WTC11 (cell line): Measurements from ENCODE around the gene STIM2.
"Not testable (repeated sequence)": the region's sequence is repeated elsewhere in the genome, so short reads cannot be mapped to it uniquely, and the experiment has no call there.

ENCODE experiments used
- GTF2I ChIP-seq: fragments of 250-450 bp; sonication (Bioruptor Pico); conservative IDR thresholded peaks from 2 replicates; pipeline ENCODE4 v1.4.0; 2021; ENCODE audit warnings: mild to moderate bottlenecking
- NFYB ChIP-seq: sonication (generic); formaldehyde crosslinking; conservative IDR thresholded peaks from 2 replicates; pipeline ENCODE4 v1.8.0; 2022; ENCODE audit warnings: low read depth, missing genetic modification reagents
- NR2C2 ChIP-seq: sonication (generic); formaldehyde crosslinking; IDR thresholded peaks from 2 replicates; pipeline ENCODE4 v1.8.0; 2022; ENCODE audit warnings: mild to moderate bottlenecking, missing genetic modification reagents
- ZBTB21 ChIP-seq: sonication (generic); formaldehyde crosslinking; IDR thresholded peaks from 2 replicates; pipeline ENCODE4 v1.8.1; 2023; ENCODE audit warnings: mild to moderate bottlenecking, missing genetic modification reagents, borderline replicate concordance
- ZNF263 ChIP-seq: sonication (generic); formaldehyde crosslinking; IDR thresholded peaks from 2 replicates; pipeline ENCODE4 v1.8.1; 2022; ENCODE audit warnings: low read depth, mild to moderate bottlenecking, moderate library complexity, missing genetic modification reagents
- TF ChIP-seq, protein P1 (sequence below): sonication (generic); formaldehyde crosslinking; IDR thresholded peaks from 2 replicates; pipeline ENCODE4 v1.8.0; 2022; ENCODE audit warnings: mild to moderate bottlenecking, missing genetic modification reagents
- TF ChIP-seq, protein P2 (sequence below): fragments of 200-600 bp; IDR thresholded peaks from 2 replicates; pipeline ENCODE4 v1.8.0; 2022; ENCODE audit warnings: antibody characterized with exemption
- TF ChIP-seq, protein P3 (sequence below): sonication (generic); formaldehyde crosslinking; IDR thresholded peaks from 2 replicates; pipeline ENCODE4 v1.8.1; 2023; ENCODE audit warnings: mild to moderate bottlenecking, missing genetic modification reagents
- TF ChIP-seq, protein P4 (sequence below): sonication (generic); formaldehyde crosslinking; IDR thresholded peaks from 2 replicates; pipeline ENCODE4 v1.8.0; 2022; ENCODE audit warnings: mild to moderate bottlenecking, missing genetic modification reagents
- TF ChIP-seq, protein P5 (sequence below): sonication (generic); formaldehyde crosslinking; IDR thresholded peaks from 2 replicates; pipeline ENCODE4 v1.8.1; 2022; ENCODE audit warnings: low read depth, missing genetic modification reagents, borderline replicate concordance
- TF ChIP-seq, protein P6 (sequence below): sonication (generic); formaldehyde crosslinking; conservative IDR thresholded peaks from 2 replicates; pipeline ENCODE4 v1.8.1; 2022; ENCODE audit warnings: mild to moderate bottlenecking, missing genetic modification reagents
- TF ChIP-seq, protein P7 (sequence below): sonication (generic); formaldehyde crosslinking; IDR thresholded peaks from 2 replicates; pipeline ENCODE4 v1.8.1; 2023; ENCODE audit warnings: mild to moderate bottlenecking, missing genetic modification reagents, borderline replicate concordance
- TF ChIP-seq, protein P8 (sequence below): sonication (generic); formaldehyde crosslinking; IDR thresholded peaks from 2 replicates; pipeline ENCODE4 v1.8.1; 2022; ENCODE audit warnings: mild to moderate bottlenecking, missing genetic modification reagents, moderate library complexity, borderline replicate concordance

DNA sequence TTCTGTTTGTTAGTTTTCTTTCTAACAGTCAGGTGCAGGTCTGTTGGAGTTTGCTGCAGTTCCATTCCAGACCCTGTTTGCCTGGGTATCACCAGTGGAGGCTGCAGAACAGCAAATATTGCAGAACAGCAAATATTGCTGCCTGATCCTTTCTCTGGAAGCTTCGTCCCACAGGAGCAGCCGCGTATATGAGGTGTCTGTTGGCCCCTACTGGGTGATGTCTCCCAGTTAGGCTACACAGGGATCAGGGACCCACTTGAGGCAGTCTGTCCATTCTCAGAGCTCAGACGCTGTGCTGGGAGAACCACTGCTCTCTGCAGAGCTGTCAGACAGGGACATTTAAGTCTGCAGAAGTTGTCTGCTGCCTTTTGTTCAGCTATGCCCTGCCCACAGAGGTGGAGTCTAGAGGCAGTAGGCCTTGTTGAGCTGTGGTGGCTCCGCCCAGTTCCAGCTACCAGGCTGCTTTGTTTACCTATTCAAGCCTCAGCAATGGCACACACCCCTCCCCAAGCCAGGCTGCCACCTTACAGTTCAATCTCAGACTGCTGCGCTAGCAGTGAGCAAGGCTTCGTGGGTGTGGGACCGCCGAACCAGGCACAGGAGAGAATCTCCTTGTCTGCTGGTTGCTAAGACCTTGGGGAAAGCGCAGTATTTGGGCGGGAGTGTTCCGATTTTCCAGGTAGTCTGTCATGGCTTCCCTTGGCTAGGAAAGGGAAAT lies 115.0 kb downstream of the STIM2 start:
- TF ChIP-seq NFYB, ZBTB21, ZNF263, NR2C2, GTF2I (CRISPR knock-in tag): not testable (repeated sequence)
- TF ChIP-seq, protein P1, sequence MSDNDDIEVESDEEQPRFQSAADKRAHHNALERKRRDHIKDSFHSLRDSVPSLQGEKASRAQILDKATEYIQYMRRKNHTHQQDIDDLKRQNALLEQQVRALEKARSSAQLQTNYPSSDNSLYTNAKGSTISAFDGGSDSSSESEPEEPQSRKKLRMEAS (CRISPR knock-in tag): not testable (repeated sequence)
- TF ChIP-seq, protein P2, sequence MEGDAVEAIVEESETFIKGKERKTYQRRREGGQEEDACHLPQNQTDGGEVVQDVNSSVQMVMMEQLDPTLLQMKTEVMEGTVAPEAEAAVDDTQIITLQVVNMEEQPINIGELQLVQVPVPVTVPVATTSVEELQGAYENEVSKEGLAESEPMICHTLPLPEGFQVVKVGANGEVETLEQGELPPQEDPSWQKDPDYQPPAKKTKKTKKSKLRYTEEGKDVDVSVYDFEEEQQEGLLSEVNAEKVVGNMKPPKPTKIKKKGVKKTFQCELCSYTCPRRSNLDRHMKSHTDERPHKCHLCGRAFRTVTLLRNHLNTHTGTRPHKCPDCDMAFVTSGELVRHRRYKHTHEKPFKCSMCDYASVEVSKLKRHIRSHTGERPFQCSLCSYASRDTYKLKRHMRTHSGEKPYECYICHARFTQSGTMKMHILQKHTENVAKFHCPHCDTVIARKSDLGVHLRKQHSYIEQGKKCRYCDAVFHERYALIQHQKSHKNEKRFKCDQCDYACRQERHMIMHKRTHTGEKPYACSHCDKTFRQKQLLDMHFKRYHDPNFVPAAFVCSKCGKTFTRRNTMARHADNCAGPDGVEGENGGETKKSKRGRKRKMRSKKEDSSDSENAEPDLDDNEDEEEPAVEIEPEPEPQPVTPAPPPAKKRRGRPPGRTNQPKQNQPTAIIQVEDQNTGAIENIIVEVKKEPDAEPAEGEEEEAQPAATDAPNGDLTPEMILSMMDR: not testable (repeated sequence)
- TF ChIP-seq, protein P3, sequence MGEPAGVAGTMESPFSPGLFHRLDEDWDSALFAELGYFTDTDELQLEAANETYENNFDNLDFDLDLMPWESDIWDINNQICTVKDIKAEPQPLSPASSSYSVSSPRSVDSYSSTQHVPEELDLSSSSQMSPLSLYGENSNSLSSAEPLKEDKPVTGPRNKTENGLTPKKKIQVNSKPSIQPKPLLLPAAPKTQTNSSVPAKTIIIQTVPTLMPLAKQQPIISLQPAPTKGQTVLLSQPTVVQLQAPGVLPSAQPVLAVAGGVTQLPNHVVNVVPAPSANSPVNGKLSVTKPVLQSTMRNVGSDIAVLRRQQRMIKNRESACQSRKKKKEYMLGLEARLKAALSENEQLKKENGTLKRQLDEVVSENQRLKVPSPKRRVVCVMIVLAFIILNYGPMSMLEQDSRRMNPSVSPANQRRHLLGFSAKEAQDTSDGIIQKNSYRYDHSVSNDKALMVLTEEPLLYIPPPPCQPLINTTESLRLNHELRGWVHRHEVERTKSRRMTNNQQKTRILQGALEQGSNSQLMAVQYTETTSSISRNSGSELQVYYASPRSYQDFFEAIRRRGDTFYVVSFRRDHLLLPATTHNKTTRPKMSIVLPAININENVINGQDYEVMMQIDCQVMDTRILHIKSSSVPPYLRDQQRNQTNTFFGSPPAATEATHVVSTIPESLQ (CRISPR knock-in tag): not testable (repeated sequence)
- TF ChIP-seq, protein P4, sequence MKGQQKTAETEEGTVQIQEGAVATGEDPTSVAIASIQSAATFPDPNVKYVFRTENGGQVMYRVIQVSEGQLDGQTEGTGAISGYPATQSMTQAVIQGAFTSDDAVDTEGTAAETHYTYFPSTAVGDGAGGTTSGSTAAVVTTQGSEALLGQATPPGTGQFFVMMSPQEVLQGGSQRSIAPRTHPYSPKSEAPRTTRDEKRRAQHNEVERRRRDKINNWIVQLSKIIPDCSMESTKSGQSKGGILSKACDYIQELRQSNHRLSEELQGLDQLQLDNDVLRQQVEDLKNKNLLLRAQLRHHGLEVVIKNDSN (CRISPR knock-in tag): not testable (repeated sequence)
- TF ChIP-seq, protein P5, sequence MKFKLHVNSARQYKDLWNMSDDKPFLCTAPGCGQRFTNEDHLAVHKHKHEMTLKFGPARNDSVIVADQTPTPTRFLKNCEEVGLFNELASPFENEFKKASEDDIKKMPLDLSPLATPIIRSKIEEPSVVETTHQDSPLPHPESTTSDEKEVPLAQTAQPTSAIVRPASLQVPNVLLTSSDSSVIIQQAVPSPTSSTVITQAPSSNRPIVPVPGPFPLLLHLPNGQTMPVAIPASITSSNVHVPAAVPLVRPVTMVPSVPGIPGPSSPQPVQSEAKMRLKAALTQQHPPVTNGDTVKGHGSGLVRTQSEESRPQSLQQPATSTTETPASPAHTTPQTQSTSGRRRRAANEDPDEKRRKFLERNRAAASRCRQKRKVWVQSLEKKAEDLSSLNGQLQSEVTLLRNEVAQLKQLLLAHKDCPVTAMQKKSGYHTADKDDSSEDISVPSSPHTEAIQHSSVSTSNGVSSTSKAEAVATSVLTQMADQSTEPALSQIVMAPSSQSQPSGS (CRISPR knock-in tag): not testable (repeated sequence)
- TF ChIP-seq, protein P6, sequence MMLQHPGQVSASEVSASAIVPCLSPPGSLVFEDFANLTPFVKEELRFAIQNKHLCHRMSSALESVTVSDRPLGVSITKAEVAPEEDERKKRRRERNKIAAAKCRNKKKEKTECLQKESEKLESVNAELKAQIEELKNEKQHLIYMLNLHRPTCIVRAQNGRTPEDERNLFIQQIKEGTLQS (CRISPR knock-in tag): not testable (repeated sequence)
- TF ChIP-seq, protein P7, sequence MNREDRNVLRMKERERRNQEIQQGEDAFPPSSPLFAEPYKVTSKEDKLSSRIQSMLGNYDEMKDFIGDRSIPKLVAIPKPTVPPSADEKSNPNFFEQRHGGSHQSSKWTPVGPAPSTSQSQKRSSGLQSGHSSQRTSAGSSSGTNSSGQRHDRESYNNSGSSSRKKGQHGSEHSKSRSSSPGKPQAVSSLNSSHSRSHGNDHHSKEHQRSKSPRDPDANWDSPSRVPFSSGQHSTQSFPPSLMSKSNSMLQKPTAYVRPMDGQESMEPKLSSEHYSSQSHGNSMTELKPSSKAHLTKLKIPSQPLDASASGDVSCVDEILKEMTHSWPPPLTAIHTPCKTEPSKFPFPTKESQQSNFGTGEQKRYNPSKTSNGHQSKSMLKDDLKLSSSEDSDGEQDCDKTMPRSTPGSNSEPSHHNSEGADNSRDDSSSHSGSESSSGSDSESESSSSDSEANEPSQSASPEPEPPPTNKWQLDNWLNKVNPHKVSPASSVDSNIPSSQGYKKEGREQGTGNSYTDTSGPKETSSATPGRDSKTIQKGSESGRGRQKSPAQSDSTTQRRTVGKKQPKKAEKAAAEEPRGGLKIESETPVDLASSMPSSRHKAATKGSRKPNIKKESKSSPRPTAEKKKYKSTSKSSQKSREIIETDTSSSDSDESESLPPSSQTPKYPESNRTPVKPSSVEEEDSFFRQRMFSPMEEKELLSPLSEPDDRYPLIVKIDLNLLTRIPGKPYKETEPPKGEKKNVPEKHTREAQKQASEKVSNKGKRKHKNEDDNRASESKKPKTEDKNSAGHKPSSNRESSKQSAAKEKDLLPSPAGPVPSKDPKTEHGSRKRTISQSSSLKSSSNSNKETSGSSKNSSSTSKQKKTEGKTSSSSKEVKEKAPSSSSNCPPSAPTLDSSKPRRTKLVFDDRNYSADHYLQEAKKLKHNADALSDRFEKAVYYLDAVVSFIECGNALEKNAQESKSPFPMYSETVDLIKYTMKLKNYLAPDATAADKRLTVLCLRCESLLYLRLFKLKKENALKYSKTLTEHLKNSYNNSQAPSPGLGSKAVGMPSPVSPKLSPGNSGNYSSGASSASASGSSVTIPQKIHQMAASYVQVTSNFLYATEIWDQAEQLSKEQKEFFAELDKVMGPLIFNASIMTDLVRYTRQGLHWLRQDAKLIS (CRISPR knock-in tag): not testable (repeated sequence)
- TF ChIP-seq, protein P8, sequence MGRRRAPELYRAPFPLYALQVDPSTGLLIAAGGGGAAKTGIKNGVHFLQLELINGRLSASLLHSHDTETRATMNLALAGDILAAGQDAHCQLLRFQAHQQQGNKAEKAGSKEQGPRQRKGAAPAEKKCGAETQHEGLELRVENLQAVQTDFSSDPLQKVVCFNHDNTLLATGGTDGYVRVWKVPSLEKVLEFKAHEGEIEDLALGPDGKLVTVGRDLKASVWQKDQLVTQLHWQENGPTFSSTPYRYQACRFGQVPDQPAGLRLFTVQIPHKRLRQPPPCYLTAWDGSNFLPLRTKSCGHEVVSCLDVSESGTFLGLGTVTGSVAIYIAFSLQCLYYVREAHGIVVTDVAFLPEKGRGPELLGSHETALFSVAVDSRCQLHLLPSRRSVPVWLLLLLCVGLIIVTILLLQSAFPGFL (CRISPR knock-in tag): not testable (repeated sequence)
